Mononuclear cell (primary cell): ENCODE data around the gene CRYBA4. TPM values are rescaled to one million over a fixed set of nuclear protein-coding genes. Genes with fewer than 3 reads are reported as not detected.

Source experiments
- H3K27me3 ChIP-seq: 2 replicates; pipeline ENCODE4 v1.6.0; 2011; ENCODE audit warnings: low read length, control low read depth; ENCODE audit not compliant: insufficient read depth
- H3K4me1 ChIP-seq: 2 replicates; pipeline ENCODE4 v1.5.1; 2011; ENCODE audit warnings: mild to moderate bottlenecking, low read length, control low read depth; ENCODE audit not compliant: insufficient read depth
- H3K4me3 ChIP-seq: 2 replicates; pipeline ENCODE4 v1.5.1; 2011; ENCODE audit warnings: mild to moderate bottlenecking, low read length, moderate library complexity
- H3K9me3 ChIP-seq: 2 replicates; pipeline ENCODE4 v1.5.1; 2011; ENCODE audit warnings: low read depth, mild to moderate bottlenecking, control low read depth, low read length
- total RNA-seq: library from RNA; depleted of rRNA; stranded (reverse); fragments of >200 nt; gene quantifications from one replicate; pipeline ENCODE4 v1.2.3, GENCODE V29; 2012

The CRYBA4 gene
- total RNA-seq, 1 donor = not detected

- Histone ChIP-seq H3K4me3 (peak overlapping the region; percentile 56), H3K27me3 (no peaks in the 10 kb centered on the region), H3K9me3 (no peaks in the 10 kb centered on the region), H3K4me1 (peaks cover 76% of the 10 kb centered on the region)
These were observed 51.1 kb downstream of the CRYBA4 start for GRCh38 chr22:26672590-26673468.

- Histone ChIP-seq H3K4me1 (peaks cover 76% of the 10 kb centered on the region), H3K4me3 (peak overlapping the region; percentile 56), H3K27me3 (no peaks in the 10 kb centered on the region), H3K9me3 (no peaks in the 10 kb centered on the region)
These were observed 51.7 kb downstream of the CRYBA4 start for GRCh38 chr22:26673486-26673885.

GRCh38 chr22:26674211-26675190 is 52.7 kb downstream of the CRYBA4 start:
- Histone ChIP-seq H3K4me3 (peak overlapping the region; percentile 56), H3K9me3 (no peaks in the 10 kb centered on the region), H3K27me3 (no peaks in the 10 kb centered on the region), H3K4me1 (peaks cover 78% of the 10 kb centered on the region)

DNA sequence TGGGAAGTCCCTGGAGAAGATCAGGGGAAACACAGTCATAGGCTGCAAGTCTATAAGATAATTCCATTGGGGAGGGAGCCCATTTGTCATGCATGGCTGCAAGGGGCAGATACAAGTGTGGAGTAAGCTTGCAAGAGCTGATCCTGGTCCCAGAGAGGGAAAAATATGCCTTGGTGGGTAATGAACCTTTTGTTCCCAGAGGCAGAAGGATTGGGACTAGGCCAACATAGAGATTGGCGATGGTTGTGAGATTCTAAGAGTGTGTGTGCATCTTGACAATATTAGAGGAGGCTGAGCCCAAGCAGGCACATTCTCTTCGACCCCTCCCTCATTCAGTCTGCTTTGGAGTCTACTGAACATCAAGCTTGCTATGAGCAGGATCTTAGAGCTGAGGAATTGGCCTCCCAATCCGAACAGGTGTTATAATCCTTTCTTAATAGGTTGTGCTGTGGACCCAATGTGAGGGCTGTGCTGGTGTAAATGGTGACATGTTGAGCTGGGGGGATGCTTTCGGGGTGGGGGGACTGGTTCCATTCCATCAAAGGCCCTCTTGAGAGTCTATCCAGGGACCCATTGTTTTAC is 54.0 kb downstream of the CRYBA4 start:
- H3K27me3 ChIP-seq = no peaks in the 10 kb centered on the region
- H3K4me3 ChIP-seq = no peak overlapping the region
- no peaks in the 10 kb centered on the region for H3K9me3 ChIP-seq
- H3K4me1 ChIP-seq = peaks cover 66% of the 10 kb centered on the region

DNA sequence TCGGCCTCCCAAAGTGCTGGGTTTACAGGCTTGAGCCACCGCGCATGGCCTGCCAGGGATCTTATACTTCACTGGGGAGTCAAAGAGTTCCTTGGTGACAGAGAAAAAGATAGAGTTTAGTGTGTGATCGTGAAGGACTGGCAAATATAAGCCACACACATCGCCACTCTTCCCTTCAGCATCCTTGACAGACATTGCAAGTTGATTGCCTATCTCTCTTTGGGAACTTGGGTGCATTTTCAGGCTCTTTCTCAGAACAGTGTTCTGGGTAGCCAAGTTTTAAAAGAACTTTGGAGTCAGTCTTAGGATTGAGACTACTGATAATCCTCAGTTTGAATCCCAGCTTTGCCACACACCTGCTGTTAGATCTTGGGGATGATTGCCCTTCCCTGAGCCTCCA is 55.5 kb downstream of the CRYBA4 start:
- Histone ChIP-seq H3K4me1 (peaks cover 52% of the 10 kb centered on the region), H3K9me3 (no peaks in the 10 kb centered on the region), H3K4me3 (no peak overlapping the region), H3K27me3 (no peaks in the 10 kb centered on the region)

- Histone ChIP-seq H3K4me1 (peaks cover 39% of the 10 kb centered on the region), H3K4me3 (no peak overlapping the region), H3K27me3 (no peaks in the 10 kb centered on the region), H3K9me3 (no peaks in the 10 kb centered on the region)
These were observed 57.4 kb downstream of the CRYBA4 start for GRCh38 chr22:26679003-26679629.

Other genes with a start within 250 kb of the CRYBA4 start
- 2.7 TPM for gene ASPHD2, start 192.7 kb upstream of the CRYBA4 start, total RNA-seq
- gene HPS4, start 138.2 kb upstream of the CRYBA4 start, total RNA-seq = 56.8 TPM
- gene SRRD, start 138.1 kb upstream of the CRYBA4 start, total RNA-seq = 13.3 TPM
- 64.2 TPM for gene TFIP11, start 109.5 kb upstream of the CRYBA4 start, total RNA-seq
- 35.9 TPM for gene TPST2, start 31.8 kb upstream of the CRYBA4 start, total RNA-seq
- not detected for gene CRYBB1, start 3.9 kb upstream of the CRYBA4 start, total RNA-seq
- 15.8 TPM for gene MIAT, start 35.6 kb downstream of the CRYBA4 start, total RNA-seq